HG03103 (cell line): ENCODE data around the gene PPP1R16B.

Experiments used
- ATAC-seq: cut with Tn5 transposase; IDR thresholded peaks from one replicate; pipeline ENCODE4 v1.9.1; 2021; ENCODE audit warnings: low read depth; ENCODE audit not compliant: unreplicated experiment

Gene PPP1R16B

GRCh38 chr20:38893056-38893564 lies 87.6 kb downstream of the PPP1R16B start:
- ATAC-seq, result no peak

GRCh38 chr20:38893565-38894090 lies 88.1 kb downstream of the PPP1R16B start:
- ATAC-seq, result no peak

- ATAC-seq, result no peak
Measured at GRCh38 chr20:38894091-38894847, 88.8 kb downstream of the PPP1R16B start.

- no peak for ATAC-seq
Measured at GRCh38 chr20:38895098-38895949, 89.8 kb downstream of the PPP1R16B start.

GRCh38 chr20:38896009-38896594 lies 90.6 kb downstream of the PPP1R16B start:
- ATAC-seq, result no peak

GRCh38 chr20:38897267-38897666 lies 91.8 kb downstream of the PPP1R16B start:
- no peak for ATAC-seq

- ATAC-seq, result no peak
Measured at GRCh38 chr20:38900606-38901005, 95.1 kb downstream of the PPP1R16B start.

GRCh38 chr20:38902601-38903000 lies 97.1 kb downstream of the PPP1R16B start:
- no peak for ATAC-seq

- no peak for ATAC-seq
Measured at GRCh38 chr20:38903335-38903734, 97.8 kb downstream of the PPP1R16B start.

- no peak for ATAC-seq
Measured at GRCh38 chr20:38905375-38905774, 99.9 kb downstream of the PPP1R16B start.

GRCh38 chr20:38907918-38908677 lies 102.6 kb downstream of the PPP1R16B start:
- no peak for ATAC-seq

GRCh38 chr20:38915355-38915754 lies 109.9 kb downstream of the PPP1R16B start:
- no peak for ATAC-seq

GRCh38 chr20:38917657-38918056 lies 112.2 kb downstream of the PPP1R16B start:
- no peak for ATAC-seq

- ATAC-seq, result no peak
Measured at GRCh38 chr20:38918172-38918571, 112.7 kb downstream of the PPP1R16B start.

- no peak for ATAC-seq
Measured at GRCh38 chr20:38919683-38920082, 114.2 kb downstream of the PPP1R16B start.

GRCh38 chr20:38920411-38920810 lies 114.9 kb downstream of the PPP1R16B start:
- ATAC-seq, result no peak

GRCh38 chr20:38920851-38921250 lies 115.4 kb downstream of the PPP1R16B start:
- ATAC-seq, result no peak

GRCh38 chr20:38924718-38925117 lies 119.2 kb downstream of the PPP1R16B start:
- ATAC-seq, result no peak

- ATAC-seq, result peak; percentile 81
Measured at GRCh38 chr20:38926142-38926933, 120.8 kb downstream of the PPP1R16B start, which contains the start of gene FAM83D. Gene FAM83D (plus strand): TSS chr20:38926417. CDS start chr20:38926443, 26 bp downstream.
